OCI-LY1 (cell line): ENCODE measurements around the gene NPAS3.

Experiments
- EZH2 ChIP-seq: fragments of 200-600 bp; sonication (generic), shearing (Covaris generic); IDR thresholded peaks from 2 replicates; pipeline ENCODE4 v1.8.0; 2017; ENCODE audit warnings: borderline replicate concordance, mixed run types, mild to moderate bottlenecking, antibody characterized with exemption, low read length, moderate library complexity, mixed read lengths
- TF ChIP-seq, protein P1 (sequence below): fragments of 200-600 bp; sonication (generic), shearing (Covaris generic); IDR thresholded peaks from 2 replicates; pipeline ENCODE4 v1.5.1; 2017; ENCODE audit warnings: mild to moderate bottlenecking, antibody characterized with exemption, low read length, moderate library complexity, mixed read lengths

DNA sequence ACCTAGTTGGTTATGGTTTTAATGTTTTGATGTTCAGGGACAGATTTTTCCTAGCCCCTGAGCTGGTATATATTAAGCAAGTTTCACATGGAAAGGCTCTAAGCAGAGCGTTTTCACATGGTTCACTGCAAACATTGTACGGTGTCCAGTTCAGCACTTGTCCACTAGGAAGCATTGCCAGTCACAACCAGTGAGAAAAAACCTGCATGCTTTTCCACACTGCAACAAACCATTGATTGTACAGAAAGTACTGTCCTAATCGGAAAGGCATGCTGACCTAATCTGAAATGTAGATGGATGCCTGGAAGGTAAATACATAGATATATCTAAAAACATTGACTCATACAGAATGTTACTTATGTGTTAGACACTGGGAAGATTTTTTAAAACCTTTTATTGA is 25.0 kb upstream of the NPAS3 start:
- TF ChIP-seq EZH2: no peak
- TF ChIP-seq, protein P1, sequence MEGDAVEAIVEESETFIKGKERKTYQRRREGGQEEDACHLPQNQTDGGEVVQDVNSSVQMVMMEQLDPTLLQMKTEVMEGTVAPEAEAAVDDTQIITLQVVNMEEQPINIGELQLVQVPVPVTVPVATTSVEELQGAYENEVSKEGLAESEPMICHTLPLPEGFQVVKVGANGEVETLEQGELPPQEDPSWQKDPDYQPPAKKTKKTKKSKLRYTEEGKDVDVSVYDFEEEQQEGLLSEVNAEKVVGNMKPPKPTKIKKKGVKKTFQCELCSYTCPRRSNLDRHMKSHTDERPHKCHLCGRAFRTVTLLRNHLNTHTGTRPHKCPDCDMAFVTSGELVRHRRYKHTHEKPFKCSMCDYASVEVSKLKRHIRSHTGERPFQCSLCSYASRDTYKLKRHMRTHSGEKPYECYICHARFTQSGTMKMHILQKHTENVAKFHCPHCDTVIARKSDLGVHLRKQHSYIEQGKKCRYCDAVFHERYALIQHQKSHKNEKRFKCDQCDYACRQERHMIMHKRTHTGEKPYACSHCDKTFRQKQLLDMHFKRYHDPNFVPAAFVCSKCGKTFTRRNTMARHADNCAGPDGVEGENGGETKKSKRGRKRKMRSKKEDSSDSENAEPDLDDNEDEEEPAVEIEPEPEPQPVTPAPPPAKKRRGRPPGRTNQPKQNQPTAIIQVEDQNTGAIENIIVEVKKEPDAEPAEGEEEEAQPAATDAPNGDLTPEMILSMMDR: no peak
